Measurements from ENCODE around the gene TTLL3. TPM values are rescaled to one million over a fixed set of nuclear protein-coding genes. Genes with fewer than 3 reads are reported as not detected.

TTLL3 gene
- total and polyA plus RNA-seq, 2 of the 4 experiments (the other 2 are of a cell fraction): 6.8 to 43.4 TPM

DNA sequence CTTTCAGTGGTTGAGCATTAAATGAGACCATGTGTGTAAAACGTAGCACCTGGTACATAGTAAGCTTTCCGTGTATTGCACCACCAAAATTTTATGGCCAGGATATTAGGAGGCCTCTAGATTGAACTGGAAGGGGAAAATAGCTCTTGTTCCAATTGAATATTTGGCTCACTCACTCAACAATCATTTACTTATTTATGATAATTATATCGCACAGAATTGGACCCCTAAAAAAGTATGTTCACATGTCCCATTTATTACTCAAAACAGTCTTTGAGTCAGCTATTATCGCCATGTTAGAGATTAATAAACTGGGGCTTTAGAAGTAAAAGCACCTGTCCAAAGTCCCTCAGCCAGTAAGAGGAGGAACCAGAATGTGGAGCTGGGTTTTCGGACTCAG lies 5.1 kb upstream of the TTLL3 start:
- no peak overlapping the region for H4K5ac ChIP-seq (ENCODE audit: low read depth, low read length)
- peaks cover 26% of the 10 kb centered on the region for H4K20me1 ChIP-seq (ENCODE audit: insufficient read depth, low read length)
- H3K4ac ChIP-seq (ENCODE audit: low read depth, low read length): no peak overlapping the region
- no peak overlapping the region for H2AK9ac ChIP-seq (replicated peaks; ENCODE audit: low read depth, low read length, poor library complexity)
- ATAC-seq (ENCODE audit: low read depth): no peak
- no peak overlapping the region for H2AFZ ChIP-seq (replicated peaks; ENCODE audit: low read length, poor library complexity)
- peaks cover 14 to 34% of the 10 kb centered on the region in 2 experiments for H3K79me1 ChIP-seq (ENCODE audit: low read depth in 1 of 2, low read length in 2 of 2)
- peak overlapping the region; percentile 82 for H2BK5ac ChIP-seq (ENCODE audit: low read depth, low read length, poor library complexity, severe bottlenecking)
- TF ChIP-seq RAD21 (IDR thresholded peaks at IDR 0.05; ENCODE audit: low read length) (no peak), POLR2A (IDR thresholded peaks at IDR 0.05; ENCODE audit: low read depth, low read length) (no peak), MXI1 (IDR thresholded peaks at IDR 0.05; ENCODE audit: borderline replicate concordance, low read depth, low read length) (no peak), NFE2L2 (IDR thresholded peaks at IDR 0.05; ENCODE audit: low read depth, low read length) (no peak)
- H2BK20ac ChIP-seq (ENCODE audit: low read depth, low read length): no peak overlapping the region
- H2AK5ac ChIP-seq (ENCODE audit: low read depth, low read length): no peak overlapping the region
- intact Hi-C loops (cut with micrococcal nuclease): no loop called here
- no peak overlapping the region for H2BK120ac ChIP-seq (ENCODE audit: low read depth, low read length)
- H3K9me1 ChIP-seq (ENCODE audit: insufficient read depth, low read length): peaks cover 5% of the 10 kb centered on the region
- no peak overlapping the region for H3K14ac ChIP-seq (replicated peaks; ENCODE audit: low read depth, low read length)
- H3K4me2 ChIP-seq (ENCODE audit: low read depth, low read length): no peak overlapping the region
- in situ Hi-C loops (cut with MboI; ENCODE audit: low sequenced_read_pairs): no loop called here
- H3K27me3 ChIP-seq (ENCODE audit: control insufficient read depth, insufficient read depth, low read length): no peaks in the 10 kb centered on the region
- dilution Hi-C loops (cut with HindIII; ENCODE audit: low sequenced_read_pairs, unreplicated experiment): no loop called here
- H4K8ac ChIP-seq (ENCODE audit: low read depth in 2 of 2, low read length in 2 of 2): no peak overlapping the region
- no peak overlapping the region for H3K4me3 ChIP-seq (ENCODE audit: insufficient read depth, low read depth, low read length)
- H3K27ac ChIP-seq (ENCODE audit: insufficient read depth, low read length): no peak overlapping the region
- WGBS, 2 experiments (ENCODE audit: extremely low coverage in 2 of 2, insufficient read length in 1 of 2): 100% methylated on average over 1 of the region's 5 CpGs; no CpG with 5 or more reads in 1 of the 2 experiments
- H3K56ac ChIP-seq (ENCODE audit: extremely low read depth, insufficient read depth, low read length): no peak overlapping the region
- no peak overlapping the region for H3K9ac ChIP-seq (ENCODE audit: low read depth, low read length)
- H4K91ac ChIP-seq (ENCODE audit: insufficient read depth, low read depth, low read length): no peak overlapping the region
- ChIA-PET POLR2A (ENCODE audit: unreplicated experiment) (no interaction called here), CTCF (no interaction called here)
- H3K9me3 ChIP-seq (ENCODE audit: control insufficient read depth, insufficient read depth, low read length): no peaks in the 10 kb centered on the region
- peaks cover 60% of the 10 kb centered on the region for H3K36me3 ChIP-seq (ENCODE audit: control insufficient read depth, insufficient read depth, low read length)
- no peak for DNase-seq
- peaks cover 12% of the 10 kb centered on the region for H3K4me1 ChIP-seq (ENCODE audit: control insufficient read depth, insufficient read depth, low read length)
- H3K18ac ChIP-seq (ENCODE audit: low read depth, low read length): no peak overlapping the region
- no TSS peak for BruUV-seq (replicated peaks)
- no peak overlapping the region for H2BK15ac ChIP-seq (ENCODE audit: low read depth, low read length)
- H3K23ac ChIP-seq (ENCODE audit: low read depth, low read length): no peak overlapping the region
